HL-60 (cell line): ENCODE measurements around the gene ANKS1B.

Experiments
- GABPA ChIP-seq: IDR thresholded peaks from 2 replicates; pipeline ENCODE4 v1.6.1; 2012; ENCODE audit warnings: low read depth
- POLR2AphosphoS5 ChIP-seq: IDR thresholded peaks from 2 replicates; pipeline ENCODE4 v1.6.1; 2012; ENCODE audit warnings: low read depth

GRCh38 chr12:98856897-98857540 lies 1127.7 kb downstream of the ANKS1B start:
- no peak for TF ChIP-seq GABPA
- no peak for TF ChIP-seq POLR2AphosphoS5
